Activated T-helper 2 cell treated with anti-CD3 and anti-CD28 coated beads, Interferon-gamma antibody, Interleukin-2, Interleukin-4, amounts not matched to agents 10 μg/mL and 5 μg/mL and 100 μg/mL, durations not matched to agents 14 hours and 24 hours and 36 hours (primary cell): ENCODE results near the gene TMSB10. TPM values are rescaled to one million over a fixed set of nuclear protein-coding genes. Genes with fewer than 3 reads are reported as not detected.
A peak's percentile ranks its signal among the peaks of the same experiment; 100 is the strongest.
"Not testable (repeated sequence)": the region's sequence is repeated elsewhere in the genome, so short reads cannot be mapped to it uniquely, and the experiment has no call there.

Experiments used
- DNase-seq: peaks from one replicate; pipeline ENCODE4 v3.0.0; 2021; ENCODE audit warnings: low spot score
- H3K27ac Mint-ChIP-seq: one replicate; pipeline ENCODE4 v1.8.0; 2021; ENCODE audit warnings: mixed read lengths
- H3K27me3 Mint-ChIP-seq: one replicate; pipeline ENCODE4 v1.8.0; 2021; ENCODE audit warnings: low read depth, mixed read lengths
- H3K36me3 Mint-ChIP-seq: one replicate; pipeline ENCODE4 v1.8.0; 2021; ENCODE audit warnings: low read depth, mixed read lengths
- H3K4me1 Mint-ChIP-seq: one replicate; pipeline ENCODE4 v1.8.0; 2021; ENCODE audit warnings: low read depth, mixed read lengths
- H3K4me3 Mint-ChIP-seq: one replicate; pipeline ENCODE4 v1.8.0; 2021; ENCODE audit warnings: low read depth, mild to moderate bottlenecking, moderate library complexity, mixed read lengths
- H3K9me3 Mint-ChIP-seq: one replicate; pipeline ENCODE4 v1.8.0; 2021; ENCODE audit warnings: mixed read lengths
- intact Hi-C: fragments of 100-400 bp; cut with micrococcal nuclease; formaldehyde crosslinking; loops from one replicate; pipeline ENCODE4 v1.15.1; 2023
- total RNA-seq: library from RNA; stranded (reverse); gene quantifications from 2 replicates; pipeline ENCODE4 v1.2.3, GENCODE V29; 2022

The TMSB10 gene
- total RNA-seq, 1 donor from 2014 or later: 2,847 TPM

DNA sequence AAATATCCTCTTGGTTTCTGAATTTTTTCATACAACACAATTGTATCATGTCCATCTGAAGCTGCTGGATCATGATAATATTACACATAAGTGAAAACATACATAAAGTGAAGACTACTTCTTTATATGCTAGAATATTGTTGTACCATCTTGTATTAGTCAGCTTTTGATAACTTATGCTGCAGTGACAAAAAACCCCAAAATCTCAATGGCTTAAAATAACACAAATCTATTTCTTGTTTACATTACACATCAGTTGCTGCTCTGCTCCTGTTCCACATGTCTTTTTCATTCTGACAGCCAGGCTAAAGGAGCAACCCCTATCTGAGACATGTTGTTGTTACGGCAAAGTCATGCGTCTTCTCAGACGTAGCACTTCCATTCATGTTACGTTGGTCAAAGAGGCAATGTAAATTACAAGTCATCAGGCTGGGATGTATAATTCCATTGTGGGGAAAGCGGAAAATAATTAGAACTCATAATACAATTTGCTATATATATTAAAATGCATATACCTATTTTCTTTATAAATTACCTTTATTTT, 5.8 kb downstream of the TMSB10 start:
- Mint-ChIP-seq H3K9me3 (peaks cover 14% of the 10 kb centered on the region), H3K4me3 (no peak overlapping the region), H3K36me3 (peaks cover 40% of the 10 kb centered on the region), H3K27me3 (no peaks in the 10 kb centered on the region), H3K4me1 (peaks cover 40% of the 10 kb centered on the region), H3K27ac (no peak overlapping the region)
- DNase-seq: no peak
- intact Hi-C loops: no loop called here

DNA sequence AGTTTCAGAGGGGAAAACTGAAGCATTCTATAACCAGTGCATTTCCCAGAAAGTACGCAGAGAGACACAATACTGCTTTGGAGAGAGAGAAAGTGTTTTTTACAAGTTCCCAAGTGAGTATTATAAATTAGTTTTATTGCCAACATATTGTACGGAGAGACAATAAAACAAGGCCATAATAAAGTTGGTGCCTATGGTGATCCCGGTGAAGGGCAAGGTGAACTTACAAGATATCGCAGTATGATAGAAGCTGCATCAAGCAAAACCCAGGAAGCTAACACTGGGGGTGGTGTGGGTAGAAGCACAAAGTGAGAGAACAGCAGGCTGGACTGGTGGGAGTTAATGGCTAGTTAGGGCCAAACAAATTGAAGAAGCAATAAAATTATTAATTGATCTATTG, 7.5 kb downstream of the TMSB10 start:
- Mint-ChIP-seq H3K4me3 (no peak overlapping the region), H3K4me1 (peaks cover 35% of the 10 kb centered on the region), H3K36me3 (peaks cover 23% of the 10 kb centered on the region), H3K27ac (no peak overlapping the region), H3K27me3 (no peaks in the 10 kb centered on the region), H3K9me3 (peaks cover 14% of the 10 kb centered on the region)
- no peak for DNase-seq
- intact Hi-C loops: no loop called here

DNA sequence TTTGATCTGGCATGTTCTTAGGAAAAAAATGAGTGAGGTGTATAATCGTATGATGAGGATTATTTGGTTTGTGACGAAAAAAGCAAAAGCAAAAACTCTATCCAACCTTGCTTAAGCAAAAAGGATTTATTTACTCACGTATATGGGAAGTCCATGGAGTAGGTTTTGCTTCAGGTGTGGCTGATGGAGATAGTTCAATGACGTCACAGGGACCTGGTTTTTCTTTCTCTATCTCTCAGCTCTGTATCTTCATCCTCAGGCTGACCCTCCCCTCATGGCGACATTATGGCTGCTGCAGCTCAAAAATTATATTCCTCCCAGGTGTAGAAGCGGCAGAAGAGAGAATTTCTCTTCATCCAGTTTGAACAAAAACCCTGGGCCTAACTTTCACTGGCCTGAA, 8.9 kb downstream of the TMSB10 start:
- peaks cover 9% of the 10 kb centered on the region for H3K9me3 Mint-ChIP-seq
- peaks cover 30% of the 10 kb centered on the region for H3K4me1 Mint-ChIP-seq
- no peak overlapping the region for H3K4me3 Mint-ChIP-seq
- intact Hi-C loops: no loop called here
- peaks cover 10% of the 10 kb centered on the region for H3K36me3 Mint-ChIP-seq
- no peak for DNase-seq
- H3K27me3 Mint-ChIP-seq: no peaks in the 10 kb centered on the region
- H3K27ac Mint-ChIP-seq: no peak overlapping the region

DNA sequence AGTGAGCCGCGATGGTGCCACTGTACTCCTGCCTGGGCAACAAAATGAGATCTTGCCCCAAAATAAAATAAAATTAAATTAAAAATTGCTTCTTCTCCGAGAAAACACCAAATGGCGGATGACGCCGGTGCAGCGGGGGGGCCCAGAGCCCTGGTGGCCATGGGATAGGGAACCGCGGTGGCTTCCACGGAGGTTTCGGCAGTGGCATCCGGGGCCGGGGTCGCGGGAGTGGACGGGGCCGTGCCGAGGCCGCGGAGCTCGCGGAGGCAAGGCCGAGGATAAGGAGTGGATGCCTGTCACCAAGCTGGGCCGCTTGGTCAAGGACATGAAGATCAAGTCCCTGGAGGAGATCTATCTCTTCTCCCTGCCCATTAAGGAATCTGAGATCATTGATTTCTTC, 10.2 kb downstream of the TMSB10 start:
- intact Hi-C loops, H3K4me3 Mint-ChIP-seq, H3K27ac Mint-ChIP-seq, H3K36me3 Mint-ChIP-seq, H3K9me3 Mint-ChIP-seq, H3K27me3 Mint-ChIP-seq, DNase-seq: not testable (repeated sequence)
- H3K4me1 Mint-ChIP-seq: peaks cover 34% of the 10 kb centered on the region

DNA sequence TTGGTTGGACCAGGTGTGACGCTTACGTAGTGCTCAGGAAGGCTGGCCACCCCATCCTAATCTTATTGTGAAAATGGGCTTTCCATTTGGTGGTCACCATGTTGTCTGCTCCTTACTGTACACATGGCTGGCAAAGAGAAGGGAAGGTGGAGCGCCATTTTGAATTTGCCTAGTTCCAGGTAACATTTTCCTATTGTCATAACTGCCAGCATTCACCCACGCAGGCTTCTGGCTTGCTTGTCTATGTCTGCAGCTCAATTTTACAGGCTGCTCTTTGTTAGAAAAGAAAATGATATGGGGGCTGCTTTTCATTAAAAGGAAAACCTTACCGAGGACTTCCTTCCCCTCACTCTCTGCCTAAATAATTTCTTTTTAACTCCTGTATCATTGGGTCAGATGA, 12.4 kb downstream of the TMSB10 start:
- intact Hi-C loops, DNase-seq, H3K9me3 Mint-ChIP-seq, H3K4me3 Mint-ChIP-seq, H3K36me3 Mint-ChIP-seq, H3K27me3 Mint-ChIP-seq, H3K27ac Mint-ChIP-seq: not testable (repeated sequence)
- H3K4me1 Mint-ChIP-seq: peaks cover 33% of the 10 kb centered on the region

DNA sequence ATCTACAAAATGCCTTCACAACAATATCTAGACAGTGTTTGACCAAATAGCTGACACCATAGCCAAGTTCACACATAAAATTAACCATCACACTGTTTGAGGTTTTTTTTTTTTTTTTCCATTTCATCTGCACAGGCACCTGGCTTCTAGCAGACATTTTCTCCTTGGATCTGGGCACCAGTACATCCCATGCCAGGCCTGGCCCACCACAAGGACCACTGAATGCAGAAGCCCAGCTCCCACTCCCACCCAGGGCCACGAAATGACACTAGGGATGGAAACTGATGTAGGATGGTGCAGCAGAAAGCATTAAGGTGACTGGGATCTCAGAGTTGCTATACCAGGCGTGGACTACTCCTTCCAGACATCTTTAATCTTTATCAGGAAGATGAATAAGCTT, 13.0 kb downstream of the TMSB10 start:
- Mint-ChIP-seq H3K4me3 (no peak overlapping the region), H3K27ac (peak overlapping the region; percentile 48)
- intact Hi-C loops: no loop called here

DNA sequence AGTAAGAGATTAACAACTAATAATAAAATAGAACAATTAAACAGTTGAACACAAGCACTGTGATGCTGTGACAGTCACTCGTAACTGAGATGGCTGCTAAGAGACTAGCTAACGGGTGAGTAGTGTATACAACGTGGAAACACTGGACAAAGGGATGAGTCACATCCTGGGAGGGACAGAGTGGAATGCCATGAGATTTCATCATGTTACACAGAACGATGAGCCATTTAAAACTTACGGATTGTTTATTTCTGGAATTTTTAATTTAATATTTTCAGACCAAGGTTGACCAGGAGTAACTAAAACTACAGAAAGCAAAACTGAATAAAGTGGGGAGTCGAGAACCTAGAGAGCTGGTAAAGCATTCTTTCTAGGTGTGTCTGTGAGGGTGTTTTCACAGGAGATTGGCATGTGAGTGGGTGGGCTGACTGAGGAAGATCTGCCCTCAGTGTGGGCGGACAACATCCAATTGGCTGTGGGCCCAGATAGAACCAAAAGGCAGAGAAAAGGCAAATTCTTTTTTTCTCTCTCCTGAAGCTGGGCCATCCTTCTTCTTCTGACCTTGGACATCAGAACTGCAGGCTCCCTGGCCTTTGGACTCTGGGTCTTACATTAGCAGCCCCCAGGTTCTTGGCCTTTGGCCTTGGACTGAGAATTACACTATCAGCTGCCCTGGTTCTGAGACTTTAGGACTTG, 14.6 kb downstream of the TMSB10 start:
- no peaks in the 10 kb centered on the region for H3K9me3 Mint-ChIP-seq
- intact Hi-C loops: loop anchor here (1.0 kb wide), 1 partner anchor 11 kb away; no protein-coding TSS in a partner anchor
- H3K4me1 Mint-ChIP-seq: peaks cover 42% of the 10 kb centered on the region
- H3K36me3 Mint-ChIP-seq: peaks cover 2% of the 10 kb centered on the region
- peak overlapping the region; percentile 93 for H3K27ac Mint-ChIP-seq
- H3K4me3 Mint-ChIP-seq: peak overlapping the region; percentile 48
- no peaks in the 10 kb centered on the region for H3K27me3 Mint-ChIP-seq
- no peak for DNase-seq

More for the DNA sequence above, 13.0 kb downstream of the TMSB10 start:
- Mint-ChIP-seq H3K4me1 (peaks cover 36% of the 10 kb centered on the region), H3K27me3 (no peaks in the 10 kb centered on the region), H3K36me3 (peaks cover 2% of the 10 kb centered on the region), H3K9me3 (no peaks in the 10 kb centered on the region)
- DNase-seq: no peak

DNA sequence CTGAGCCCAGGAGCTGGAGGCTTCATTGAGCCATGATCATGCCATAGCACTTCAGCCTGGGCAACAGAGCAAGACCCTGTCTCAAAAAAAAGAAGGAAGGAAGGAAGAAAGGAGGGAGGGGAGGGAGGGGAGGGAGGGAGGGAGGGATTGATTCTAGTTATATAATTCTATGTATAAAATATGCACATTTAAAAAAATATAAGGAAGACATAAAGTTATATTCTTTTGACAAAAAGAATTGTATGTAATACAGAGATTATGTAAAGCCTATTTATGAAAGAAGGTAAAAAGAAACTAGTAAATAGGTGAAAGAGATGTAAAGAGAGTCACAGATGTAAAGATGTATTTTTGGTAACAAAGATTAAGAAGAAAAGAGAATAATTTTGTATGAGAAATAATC, 17.6 kb downstream of the TMSB10 start:
- Mint-ChIP-seq H3K9me3 (no peaks in the 10 kb centered on the region), H3K4me3 (no peak overlapping the region), H3K4me1 (peaks cover 59% of the 10 kb centered on the region), H3K27me3 (no peaks in the 10 kb centered on the region), H3K27ac (no peak overlapping the region), H3K36me3 (peaks cover 9% of the 10 kb centered on the region)
- DNase-seq: no peak
- intact Hi-C loops: no loop called here

DNA sequence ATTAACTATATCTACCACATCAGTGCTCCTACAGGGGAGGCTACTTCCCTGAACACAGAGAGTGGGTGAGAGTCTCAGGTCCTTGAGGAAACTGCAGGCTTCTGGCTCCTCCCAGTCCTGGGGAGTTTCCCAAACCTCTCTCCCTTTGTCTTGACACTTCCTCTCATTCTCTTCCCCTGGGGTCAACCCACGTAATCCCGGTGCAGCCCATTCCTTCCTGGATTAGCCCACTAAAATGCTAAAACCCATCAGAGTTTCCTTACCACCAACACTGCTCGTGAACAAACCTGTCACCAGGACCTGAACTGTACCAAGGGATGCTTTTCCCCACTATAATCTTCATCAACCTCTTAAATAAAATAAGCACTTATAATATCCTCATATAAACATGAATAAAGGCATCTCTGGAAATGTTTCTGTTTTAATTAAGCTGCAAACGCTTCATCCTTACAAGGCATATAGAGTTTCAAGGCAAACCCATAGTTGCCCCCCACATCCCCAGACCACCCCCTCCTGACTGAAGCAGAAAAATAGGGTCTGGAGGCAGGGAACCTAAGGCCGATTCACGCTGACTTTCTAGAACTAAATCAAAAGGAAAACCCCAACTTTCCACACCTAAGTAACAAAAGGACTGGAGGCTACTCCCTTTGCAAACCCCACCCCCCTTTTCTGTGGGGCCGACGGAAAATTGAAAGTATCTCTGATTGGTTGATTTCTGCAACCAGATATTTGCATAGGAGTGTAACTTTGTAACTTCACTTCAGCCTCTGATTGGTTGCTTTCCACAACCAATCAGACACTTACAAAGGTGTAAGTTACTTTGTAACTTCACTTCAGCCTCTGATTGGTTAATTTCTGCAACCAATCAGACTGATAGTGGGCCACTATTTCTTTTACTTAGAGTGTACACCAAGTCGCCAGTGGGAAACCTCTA, 19.0 kb downstream of the TMSB10 start:
- Mint-ChIP-seq H3K27ac (peak overlapping the region; percentile 92), H3K36me3 (peaks cover 8% of the 10 kb centered on the region), H3K27me3 (no peaks in the 10 kb centered on the region), H3K9me3 (no peaks in the 10 kb centered on the region), H3K4me1 (peaks cover 52% of the 10 kb centered on the region), H3K4me3 (peak overlapping the region; percentile 74)
- peak; percentile 75 for DNase-seq
- intact Hi-C loops: loop anchor here (1.0 to 2.0 kb wide), 4 partner anchors 16 to 429 kb away; no protein-coding TSS in a partner anchor

DNA sequence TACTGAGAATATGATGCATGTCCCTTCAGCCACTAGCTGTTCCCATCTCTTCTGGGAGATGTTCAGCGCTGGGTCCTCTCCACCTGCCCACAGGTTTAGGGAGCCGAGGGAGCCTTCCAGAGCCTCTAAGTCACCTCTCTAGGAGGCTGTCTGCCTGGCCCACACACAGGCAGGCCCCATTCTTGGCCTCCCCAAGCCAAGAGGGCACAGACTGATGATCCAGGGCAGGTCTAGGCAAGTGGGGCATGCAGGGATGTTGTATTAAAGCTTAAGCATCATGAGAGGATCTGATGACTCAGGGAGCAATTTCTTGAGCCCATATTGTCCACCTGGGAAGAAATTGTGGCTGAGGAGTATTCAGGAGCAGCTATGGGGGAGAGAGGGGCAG, 19.9 kb downstream of the TMSB10 start:
- H3K27ac Mint-ChIP-seq: peak overlapping the region; percentile 92
- intact Hi-C loops: loop anchor here (1.0 to 2.0 kb wide), 4 partner anchors 17 to 430 kb away; no protein-coding TSS in a partner anchor
- peaks cover 7% of the 10 kb centered on the region for H3K36me3 Mint-ChIP-seq
- H3K9me3 Mint-ChIP-seq: no peaks in the 10 kb centered on the region
- peak overlapping the region; percentile 23 for H3K4me3 Mint-ChIP-seq
- DNase-seq: no peak
- peaks cover 47% of the 10 kb centered on the region for H3K4me1 Mint-ChIP-seq
- H3K27me3 Mint-ChIP-seq: no peaks in the 10 kb centered on the region

DNA sequence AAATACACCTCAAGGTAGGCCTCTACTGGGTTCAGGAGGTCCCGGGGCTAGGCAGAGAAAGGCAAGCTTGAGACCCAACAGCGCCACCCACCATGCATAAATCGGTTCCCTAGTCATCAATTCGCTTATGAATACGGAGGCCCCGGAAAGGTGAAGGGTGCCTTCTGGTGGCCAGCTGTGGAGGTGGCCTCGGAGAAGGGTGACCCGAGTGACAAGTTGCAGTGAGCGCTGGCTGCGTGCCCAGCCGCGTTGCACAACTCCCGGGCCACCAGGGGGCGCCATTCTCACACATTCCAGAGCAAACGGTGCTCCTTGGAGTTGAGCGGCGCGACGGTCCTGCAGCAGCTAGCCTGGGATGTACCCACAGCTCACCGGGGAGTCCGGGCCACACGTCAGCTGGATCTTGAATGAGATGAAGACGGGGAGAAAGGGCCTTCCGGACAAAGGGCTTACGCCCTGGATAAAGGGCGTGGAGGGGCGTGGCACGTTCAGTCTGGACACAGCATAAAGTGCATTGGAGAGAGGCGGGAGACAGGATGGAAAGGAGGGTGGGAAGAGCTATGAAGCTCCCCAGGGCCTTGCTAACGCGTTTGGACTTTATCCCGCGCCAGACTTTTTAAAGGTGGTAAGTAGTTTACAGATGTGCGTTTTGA, 20.4 kb downstream of the TMSB10 start:
- Mint-ChIP-seq H3K4me3 (peak overlapping the region; percentile 91), H3K4me1 (peaks cover 49% of the 10 kb centered on the region), H3K27me3 (no peaks in the 10 kb centered on the region), H3K27ac (peak overlapping the region; percentile 92), H3K9me3 (no peaks in the 10 kb centered on the region), H3K36me3 (peaks cover 7% of the 10 kb centered on the region)
- DNase-seq: peak; percentile 97
- intact Hi-C loops: loop anchor here (1.0 to 2.0 kb wide), 8 partner anchors 18 to 431 kb away; partner anchors contain the start of gene KCMF1

DNA sequence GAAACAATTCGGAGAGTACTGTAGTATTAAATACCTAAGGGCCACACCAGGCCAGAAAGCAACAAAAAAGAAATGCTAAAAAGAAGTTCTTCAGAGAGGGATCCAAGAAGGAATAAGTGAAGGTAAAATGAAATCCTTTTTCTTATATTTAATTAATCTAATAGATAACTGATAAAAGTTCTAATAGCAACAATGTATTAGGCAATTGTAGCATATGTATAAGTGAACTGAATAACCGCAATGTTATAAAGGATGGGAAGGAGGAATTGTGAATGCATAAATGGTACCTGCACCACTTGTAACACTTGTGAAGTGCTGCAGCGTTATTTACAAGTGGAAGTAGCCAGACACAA, 21.8 kb downstream of the TMSB10 start:
- Mint-ChIP-seq H3K4me3 (peak overlapping the region; percentile 91), H3K27ac (peak overlapping the region; percentile 92), H3K27me3 (no peaks in the 10 kb centered on the region), H3K4me1 (peaks cover 58% of the 10 kb centered on the region), H3K36me3 (peaks cover 8% of the 10 kb centered on the region), H3K9me3 (no peaks in the 10 kb centered on the region)
- DNase-seq: no peak
- intact Hi-C loops: loop anchor here (1.0 to 2.0 kb wide), 3 partner anchors 11 to 358 kb away; partner anchors contain the start of gene KCMF1
